GM23338 (cell line): ENCODE data around the gene IGLL5.

ENCODE experiments used
- CTCF ChIP-seq, 2 experiments: fragments of 200-600 bp in 1 of 2; sonication (generic) in 1 of 2; conservative IDR thresholded peaks; 2 replicates each; pipeline versions ENCODE4 v1.5.1 to v1.6.1; 2016 to 2017; ENCODE audit warnings: antibody characterized with exemption in 2 of 2, low read depth in 2 of 2, mild to moderate bottlenecking in 2 of 2, moderate library complexity in 1 of 2
- EZH2 ChIP-seq: fragments of 200-600 bp; sonication (generic); IDR thresholded peaks from one replicate; pipeline ENCODE4 v1.8.0; 2017; ENCODE audit warnings: antibody characterized with exemption, mild to moderate bottlenecking, low read depth; ENCODE audit not compliant: unreplicated experiment
- EZH2phosphoT487 ChIP-seq: fragments of 200-600 bp; sonication (generic); IDR thresholded peaks from one replicate; pipeline ENCODE4 v1.8.1; 2018; ENCODE audit warnings: antibody characterized with exemption; ENCODE audit not compliant: unreplicated experiment
- JUNB ChIP-seq: IDR thresholded peaks from one replicate; pipeline ENCODE4 v1.6.1; 2016; ENCODE audit warnings: antibody characterized with exemption; ENCODE audit not compliant: unreplicated experiment
- NANOG ChIP-seq: IDR thresholded peaks from 2 replicates; pipeline ENCODE4 v1.6.1; 2016; ENCODE audit warnings: antibody characterized with exemption, borderline replicate concordance
- POLR2AphosphoS5 ChIP-seq: IDR thresholded peaks from 2 replicates; pipeline ENCODE4 v1.6.1; 2016; ENCODE audit warnings: antibody characterized with exemption, low read depth
- ZNF114 ChIP-seq: fragments of 250-450 bp; sonication (Bioruptor Pico); IDR thresholded peaks from 2 replicates; pipeline ENCODE4 v1.5.0; 2020; ENCODE audit warnings: mild to moderate bottlenecking, moderate library complexity
- TF ChIP-seq, protein P1 (sequence below): IDR thresholded peaks from one replicate; pipeline ENCODE4 v1.6.1; 2018; ENCODE audit warnings: antibody characterized with exemption; ENCODE audit not compliant: unreplicated experiment

DNA sequence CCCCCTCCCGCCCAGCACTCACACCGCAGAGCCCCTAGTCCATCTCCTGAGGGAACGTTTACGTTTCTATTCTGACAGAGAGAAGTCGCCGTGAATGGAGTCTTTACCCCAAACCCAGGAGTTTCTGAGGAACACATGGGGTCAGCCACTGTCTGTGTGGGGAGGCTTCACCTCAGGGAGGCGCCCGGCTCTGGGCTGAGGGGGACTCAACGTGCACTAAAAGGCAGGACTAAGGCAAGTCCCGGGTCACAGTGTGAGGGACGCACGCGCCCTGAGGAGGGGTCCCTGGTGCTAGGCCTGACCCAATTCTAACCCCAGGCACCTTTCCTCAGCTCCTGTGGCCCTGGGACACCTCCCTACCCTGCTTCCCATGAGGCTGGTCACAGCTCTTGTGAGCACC, 32.5 kb upstream of the IGLL5 start:
- TF ChIP-seq CTCF (conservative IDR thresholded peaks at IDR 0.05; ENCODE audit: low read depth in 2 of 2) (no peak), NANOG (no peak), JUNB (no peak), ZNF114 (no peak), EZH2 (no peak), POLR2AphosphoS5 (no peak), EZH2phosphoT487 (no peak)
- TF ChIP-seq, protein P1, sequence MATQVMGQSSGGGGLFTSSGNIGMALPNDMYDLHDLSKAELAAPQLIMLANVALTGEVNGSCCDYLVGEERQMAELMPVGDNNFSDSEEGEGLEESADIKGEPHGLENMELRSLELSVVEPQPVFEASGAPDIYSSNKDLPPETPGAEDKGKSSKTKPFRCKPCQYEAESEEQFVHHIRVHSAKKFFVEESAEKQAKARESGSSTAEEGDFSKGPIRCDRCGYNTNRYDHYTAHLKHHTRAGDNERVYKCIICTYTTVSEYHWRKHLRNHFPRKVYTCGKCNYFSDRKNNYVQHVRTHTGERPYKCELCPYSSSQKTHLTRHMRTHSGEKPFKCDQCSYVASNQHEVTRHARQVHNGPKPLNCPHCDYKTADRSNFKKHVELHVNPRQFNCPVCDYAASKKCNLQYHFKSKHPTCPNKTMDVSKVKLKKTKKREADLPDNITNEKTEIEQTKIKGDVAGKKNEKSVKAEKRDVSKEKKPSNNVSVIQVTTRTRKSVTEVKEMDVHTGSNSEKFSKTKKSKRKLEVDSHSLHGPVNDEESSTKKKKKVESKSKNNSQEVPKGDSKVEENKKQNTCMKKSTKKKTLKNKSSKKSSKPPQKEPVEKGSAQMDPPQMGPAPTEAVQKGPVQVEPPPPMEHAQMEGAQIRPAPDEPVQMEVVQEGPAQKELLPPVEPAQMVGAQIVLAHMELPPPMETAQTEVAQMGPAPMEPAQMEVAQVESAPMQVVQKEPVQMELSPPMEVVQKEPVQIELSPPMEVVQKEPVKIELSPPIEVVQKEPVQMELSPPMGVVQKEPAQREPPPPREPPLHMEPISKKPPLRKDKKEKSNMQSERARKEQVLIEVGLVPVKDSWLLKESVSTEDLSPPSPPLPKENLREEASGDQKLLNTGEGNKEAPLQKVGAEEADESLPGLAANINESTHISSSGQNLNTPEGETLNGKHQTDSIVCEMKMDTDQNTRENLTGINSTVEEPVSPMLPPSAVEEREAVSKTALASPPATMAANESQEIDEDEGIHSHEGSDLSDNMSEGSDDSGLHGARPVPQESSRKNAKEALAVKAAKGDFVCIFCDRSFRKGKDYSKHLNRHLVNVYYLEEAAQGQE = no peak
